Tibial nerve (tissue), 3 donors: Measurements from ENCODE around the gene JADE3.

Experiments
- POLR2A ChIP-seq, 2 donors: fragments of 450-650 bp; IDR thresholded peaks; one replicate each; pipeline ENCODE4 v1.6.1; 2017; ENCODE audit warnings: antibody characterized with exemption in 2 of 2, mild to moderate bottlenecking in 2 of 2, moderate library complexity in 2 of 2
- TF ChIP-seq, protein P1 (sequence below), 5 experiments: fragments of 200-600 bp in 3 of 5; fragments of 450-650 bp in 2 of 5; sonication (generic) in 3 of 5; IDR thresholded peaks; one replicate each; pipeline ENCODE4 v1.5.1; 2016 to 2019; ENCODE audit warnings: antibody characterized with exemption in 5 of 5, mild to moderate bottlenecking in 3 of 5, moderate library complexity in 2 of 5

GRCh38 chrX:46978341-46979291 lies 66.4 kb downstream of the JADE3 start:
- TF ChIP-seq, protein P1, sequence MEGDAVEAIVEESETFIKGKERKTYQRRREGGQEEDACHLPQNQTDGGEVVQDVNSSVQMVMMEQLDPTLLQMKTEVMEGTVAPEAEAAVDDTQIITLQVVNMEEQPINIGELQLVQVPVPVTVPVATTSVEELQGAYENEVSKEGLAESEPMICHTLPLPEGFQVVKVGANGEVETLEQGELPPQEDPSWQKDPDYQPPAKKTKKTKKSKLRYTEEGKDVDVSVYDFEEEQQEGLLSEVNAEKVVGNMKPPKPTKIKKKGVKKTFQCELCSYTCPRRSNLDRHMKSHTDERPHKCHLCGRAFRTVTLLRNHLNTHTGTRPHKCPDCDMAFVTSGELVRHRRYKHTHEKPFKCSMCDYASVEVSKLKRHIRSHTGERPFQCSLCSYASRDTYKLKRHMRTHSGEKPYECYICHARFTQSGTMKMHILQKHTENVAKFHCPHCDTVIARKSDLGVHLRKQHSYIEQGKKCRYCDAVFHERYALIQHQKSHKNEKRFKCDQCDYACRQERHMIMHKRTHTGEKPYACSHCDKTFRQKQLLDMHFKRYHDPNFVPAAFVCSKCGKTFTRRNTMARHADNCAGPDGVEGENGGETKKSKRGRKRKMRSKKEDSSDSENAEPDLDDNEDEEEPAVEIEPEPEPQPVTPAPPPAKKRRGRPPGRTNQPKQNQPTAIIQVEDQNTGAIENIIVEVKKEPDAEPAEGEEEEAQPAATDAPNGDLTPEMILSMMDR (IDR thresholded peaks at IDR 0.05), result peak; percentile 31 to 50 (median 37)
- TF ChIP-seq POLR2A (IDR thresholded peaks at IDR 0.05), result no peak
